WTC11 (cell line): ENCODE measurements around the gene QTRT2. TPM values are rescaled to one million over a fixed set of nuclear protein-coding genes. Genes with fewer than 3 reads are reported as not detected.

Experiments used
- ATAC-seq: fragments of 200-7000 bp; cut with Tn5 transposase; 2 replicates; pipeline ENCODE4 v1.10.0; 2021; ENCODE audit warnings: mild to moderate bottlenecking, moderate library complexity
- CTCF ChIA-PET: fragments of 300-600 bp; sonication (Branson Sonifier 250); formaldehyde crosslinking; loops from one replicate; lab custom pipeline; 2021; ENCODE audit warnings: antibody characterized with exemption; lab: Charles Lee
- POLR2A ChIA-PET: fragments of 350-600 bp; sonication (Branson Sonifier 250); formaldehyde crosslinking; loops from one replicate; lab custom pipeline; 2021; ENCODE audit warnings: antibody characterized with exemption; lab: Charles Lee
- DNase-seq: peaks from one replicate; pipeline ENCODE4 v3.0.0; 2021; ENCODE audit warnings: low spot score
- H3K27ac Mint-ChIP-seq: 2 replicates; pipeline ENCODE4 v1.8.0; 2021; ENCODE audit warnings: mixed read lengths
- H3K27me3 Mint-ChIP-seq: 2 replicates; pipeline ENCODE4 v1.8.0; 2021; ENCODE audit warnings: low read depth, mild to moderate bottlenecking, moderate library complexity, mixed read lengths
- H3K36me3 Mint-ChIP-seq: 2 replicates; pipeline ENCODE4 v1.8.0; 2021; ENCODE audit warnings: mixed read lengths
- H3K4me1 Mint-ChIP-seq: 2 replicates; pipeline ENCODE4 v1.8.0; 2022; ENCODE audit warnings: mixed read lengths
- H3K4me3 Mint-ChIP-seq: 2 replicates; pipeline ENCODE4 v1.8.0; 2021; ENCODE audit warnings: mild to moderate bottlenecking, moderate library complexity, mixed read lengths
- H3K9me3 Mint-ChIP-seq: 2 replicates; pipeline ENCODE4 v1.8.0; 2021; ENCODE audit warnings: mixed read lengths
- ATF1 ChIP-seq: sonication (generic); formaldehyde crosslinking; IDR thresholded peaks from 2 replicates; pipeline ENCODE4 v1.8.1; 2023; ENCODE audit warnings: mild to moderate bottlenecking, moderate library complexity, missing genetic modification reagents
- ESRRA ChIP-seq: sonication (generic); formaldehyde crosslinking; IDR thresholded peaks from 2 replicates; pipeline ENCODE4 v1.8.1; 2022; ENCODE audit warnings: mild to moderate bottlenecking, missing genetic modification reagents, borderline replicate concordance
- FOXK1 ChIP-seq: sonication (generic); formaldehyde crosslinking; IDR thresholded peaks from 2 replicates; pipeline ENCODE4 v1.8.0; 2022; ENCODE audit warnings: mild to moderate bottlenecking, moderate library complexity, missing genetic modification reagents
- FOXP1 ChIP-seq: sonication (generic); formaldehyde crosslinking; IDR thresholded peaks from 2 replicates; pipeline ENCODE4 v1.8.0; 2022; ENCODE audit warnings: missing genetic modification reagents, mild to moderate bottlenecking, moderate library complexity, borderline replicate concordance
- IRF2 ChIP-seq: sonication (generic); formaldehyde crosslinking; IDR thresholded peaks from 2 replicates; pipeline ENCODE4 v1.8.0; 2022; ENCODE audit warnings: low read depth, missing genetic modification reagents, borderline replicate concordance
- JAZF1 ChIP-seq: fragments of 250-450 bp; sonication (Bioruptor Pico); IDR thresholded peaks from 2 replicates; pipeline ENCODE4 v1.9.0; 2021; ENCODE audit warnings: moderate library complexity, mild to moderate bottlenecking, inconsistent platforms
- MYBL2 ChIP-seq: sonication (generic); formaldehyde crosslinking; IDR thresholded peaks from 2 replicates; pipeline ENCODE4 v1.8.1; 2023; ENCODE audit warnings: mild to moderate bottlenecking, moderate library complexity, missing genetic modification reagents
- NR1H2 ChIP-seq: sonication (generic); formaldehyde crosslinking; IDR thresholded peaks from 2 replicates; pipeline ENCODE4 v1.9.0; 2021; ENCODE audit warnings: mild to moderate bottlenecking, moderate library complexity, missing genetic modification reagents
- NR2C2 ChIP-seq: sonication (generic); formaldehyde crosslinking; IDR thresholded peaks from 2 replicates; pipeline ENCODE4 v1.8.0; 2022; ENCODE audit warnings: mild to moderate bottlenecking, missing genetic modification reagents
- OVOL2 ChIP-seq: fragments of 250-450 bp; sonication (Bioruptor Pico); IDR thresholded peaks from 2 replicates; pipeline ENCODE4 v1.9.0; 2021; ENCODE audit warnings: mild to moderate bottlenecking, borderline replicate concordance
- SMAD3 ChIP-seq: sonication (generic); formaldehyde crosslinking; IDR thresholded peaks from 2 replicates; pipeline ENCODE4 v1.8.0; 2022; ENCODE audit warnings: missing genetic modification reagents, mild to moderate bottlenecking, borderline replicate concordance
- SMAD4 ChIP-seq: sonication (generic); formaldehyde crosslinking; IDR thresholded peaks from 2 replicates; pipeline ENCODE4 v1.8.0; 2022; ENCODE audit warnings: mild to moderate bottlenecking, missing genetic modification reagents
- TEAD1 ChIP-seq: sonication (generic); formaldehyde crosslinking; IDR thresholded peaks from 2 replicates; pipeline ENCODE4 v1.8.0; 2022; ENCODE audit warnings: mild to moderate bottlenecking, missing genetic modification reagents
- USF2 ChIP-seq: sonication (generic); formaldehyde crosslinking; IDR thresholded peaks from 2 replicates; pipeline ENCODE4 v1.8.1; 2023; ENCODE audit warnings: mild to moderate bottlenecking, missing genetic modification reagents, moderate library complexity
- ZNF281 ChIP-seq: sonication (generic); formaldehyde crosslinking; IDR thresholded peaks from 2 replicates; pipeline ENCODE4 v1.8.0; 2023; ENCODE audit warnings: mild to moderate bottlenecking, missing genetic modification reagents
- ZNF317 ChIP-seq: sonication (generic); formaldehyde crosslinking; IDR thresholded peaks from 2 replicates; pipeline ENCODE4 v1.8.1; 2023; ENCODE audit warnings: low read depth, mild to moderate bottlenecking, moderate library complexity, missing genetic modification reagents, borderline replicate concordance
- ZNF671 ChIP-seq: fragments of 250-450 bp; sonication (Bioruptor Pico); IDR thresholded peaks from 2 replicates; pipeline ENCODE4 v1.8.0; 2021; ENCODE audit warnings: mild to moderate bottlenecking
- ZSCAN18 ChIP-seq: fragments of 250-450 bp; sonication (Bioruptor Pico); IDR thresholded peaks from 2 replicates; pipeline ENCODE4 v2.1.2; 2022; ENCODE audit warnings: mild to moderate bottlenecking, moderate library complexity
- total RNA-seq: library from RNA; stranded (reverse); gene quantifications from 3 replicates; pipeline ENCODE4 v1.2.3, GENCODE V29; 2021
- TF ChIP-seq, protein P1 (sequence below): sonication (generic); formaldehyde crosslinking; IDR thresholded peaks from 2 replicates; pipeline ENCODE4 v1.8.1; 2022; ENCODE audit warnings: low read depth, missing genetic modification reagents, borderline replicate concordance
- TF ChIP-seq, protein P2 (sequence below): sonication (generic); formaldehyde crosslinking; IDR thresholded peaks from 2 replicates; pipeline ENCODE4 v1.8.0; 2022; ENCODE audit warnings: mild to moderate bottlenecking, missing genetic modification reagents
- TF ChIP-seq, protein P3 (sequence below): sonication (generic); formaldehyde crosslinking; IDR thresholded peaks from 2 replicates; pipeline ENCODE4 v1.8.1; 2023; ENCODE audit warnings: mild to moderate bottlenecking, missing genetic modification reagents

QTRT2 gene
- total RNA-seq, 1 experiment from 2014 or later, result 40.0 TPM

- DNase-seq (no peak), ATAC-seq (no peak)
- TF ChIP-seq OVOL2 (CRISPR knock-in tag) (no peak), SMAD4 (no peak), IRF2 (no peak), ZNF671 (CRISPR knock-in tag) (no peak), USF2 (CRISPR knock-in tag) (no peak), JAZF1 (CRISPR knock-in tag) (no peak), NR2C2 (CRISPR knock-in tag) (no peak), ATF1 (CRISPR knock-in tag) (no peak), NR1H2 (CRISPR knock-in tag) (no peak), ZNF281 (CRISPR knock-in tag) (no peak), ZNF317 (CRISPR knock-in tag) (no peak), TEAD1 (no peak), MYBL2 (CRISPR knock-in tag) (no peak), SMAD3 (no peak), ESRRA (CRISPR knock-in tag) (no peak), FOXK1 (no peak), FOXP1 (CRISPR knock-in tag) (no peak)
- TF ChIP-seq, protein P1, sequence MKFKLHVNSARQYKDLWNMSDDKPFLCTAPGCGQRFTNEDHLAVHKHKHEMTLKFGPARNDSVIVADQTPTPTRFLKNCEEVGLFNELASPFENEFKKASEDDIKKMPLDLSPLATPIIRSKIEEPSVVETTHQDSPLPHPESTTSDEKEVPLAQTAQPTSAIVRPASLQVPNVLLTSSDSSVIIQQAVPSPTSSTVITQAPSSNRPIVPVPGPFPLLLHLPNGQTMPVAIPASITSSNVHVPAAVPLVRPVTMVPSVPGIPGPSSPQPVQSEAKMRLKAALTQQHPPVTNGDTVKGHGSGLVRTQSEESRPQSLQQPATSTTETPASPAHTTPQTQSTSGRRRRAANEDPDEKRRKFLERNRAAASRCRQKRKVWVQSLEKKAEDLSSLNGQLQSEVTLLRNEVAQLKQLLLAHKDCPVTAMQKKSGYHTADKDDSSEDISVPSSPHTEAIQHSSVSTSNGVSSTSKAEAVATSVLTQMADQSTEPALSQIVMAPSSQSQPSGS (CRISPR knock-in tag), result no peak
- TF ChIP-seq, protein P2, sequence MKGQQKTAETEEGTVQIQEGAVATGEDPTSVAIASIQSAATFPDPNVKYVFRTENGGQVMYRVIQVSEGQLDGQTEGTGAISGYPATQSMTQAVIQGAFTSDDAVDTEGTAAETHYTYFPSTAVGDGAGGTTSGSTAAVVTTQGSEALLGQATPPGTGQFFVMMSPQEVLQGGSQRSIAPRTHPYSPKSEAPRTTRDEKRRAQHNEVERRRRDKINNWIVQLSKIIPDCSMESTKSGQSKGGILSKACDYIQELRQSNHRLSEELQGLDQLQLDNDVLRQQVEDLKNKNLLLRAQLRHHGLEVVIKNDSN (CRISPR knock-in tag), result no peak
- TF ChIP-seq, protein P3, sequence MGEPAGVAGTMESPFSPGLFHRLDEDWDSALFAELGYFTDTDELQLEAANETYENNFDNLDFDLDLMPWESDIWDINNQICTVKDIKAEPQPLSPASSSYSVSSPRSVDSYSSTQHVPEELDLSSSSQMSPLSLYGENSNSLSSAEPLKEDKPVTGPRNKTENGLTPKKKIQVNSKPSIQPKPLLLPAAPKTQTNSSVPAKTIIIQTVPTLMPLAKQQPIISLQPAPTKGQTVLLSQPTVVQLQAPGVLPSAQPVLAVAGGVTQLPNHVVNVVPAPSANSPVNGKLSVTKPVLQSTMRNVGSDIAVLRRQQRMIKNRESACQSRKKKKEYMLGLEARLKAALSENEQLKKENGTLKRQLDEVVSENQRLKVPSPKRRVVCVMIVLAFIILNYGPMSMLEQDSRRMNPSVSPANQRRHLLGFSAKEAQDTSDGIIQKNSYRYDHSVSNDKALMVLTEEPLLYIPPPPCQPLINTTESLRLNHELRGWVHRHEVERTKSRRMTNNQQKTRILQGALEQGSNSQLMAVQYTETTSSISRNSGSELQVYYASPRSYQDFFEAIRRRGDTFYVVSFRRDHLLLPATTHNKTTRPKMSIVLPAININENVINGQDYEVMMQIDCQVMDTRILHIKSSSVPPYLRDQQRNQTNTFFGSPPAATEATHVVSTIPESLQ (CRISPR knock-in tag), result no peak
- CTCF ChIA-PET, result no interaction called here
- no peaks in the 10 kb centered on the region for H3K4me1 Mint-ChIP-seq
- 0 out of 2 replicates have a peak, but pooled peaks cover 6% of the 10 kb centered on the region for H3K9me3 Mint-ChIP-seq
- no peak overlapping the region for H3K27ac Mint-ChIP-seq
- POLR2A ChIA-PET, result no interaction called here
- H3K36me3 Mint-ChIP-seq, result peaks cover 93% of the 10 kb centered on the region
- H3K4me3 Mint-ChIP-seq, result no peak overlapping the region
- no peaks in the 10 kb centered on the region for H3K27me3 Mint-ChIP-seq
Measured at GRCh38 chr3:114083112-114083511, 26.6 kb downstream of the QTRT2 start.

DNA sequence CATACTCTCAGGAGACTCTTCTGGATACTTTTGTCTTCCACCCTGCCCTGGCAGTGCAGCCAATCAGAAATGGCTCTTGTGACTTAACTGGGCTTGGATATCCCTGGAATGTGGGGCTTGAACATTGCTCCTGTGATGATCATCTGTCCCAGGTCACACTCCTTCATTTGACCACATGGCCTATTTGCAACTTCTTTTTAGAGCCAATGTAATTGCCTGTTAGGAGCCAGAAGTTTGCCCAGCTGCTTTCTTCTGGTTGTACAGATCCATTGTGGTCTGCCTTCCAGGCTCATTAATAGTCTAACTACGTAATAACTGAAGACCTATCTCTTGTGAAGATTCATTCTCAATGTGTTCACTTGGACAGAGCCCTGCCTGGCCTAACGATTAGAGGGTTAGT lies 29.8 kb downstream of the QTRT2 start:
- no peaks in the 10 kb centered on the region for H3K27me3 Mint-ChIP-seq
- DNase-seq, result no peak
- ChIA-PET POLR2A (no interaction called here), CTCF (no interaction called here)
- H3K4me1 Mint-ChIP-seq, result peaks cover 5% of the 10 kb centered on the region; the same call in 1 of the 2 replicates
- H3K9me3 Mint-ChIP-seq, result 0 out of 2 replicates have a peak, but pooled peaks cover 6% of the 10 kb centered on the region
- H3K4me3 Mint-ChIP-seq, result no peak overlapping the region
- H3K27ac Mint-ChIP-seq, result no peak overlapping the region
- H3K36me3 Mint-ChIP-seq, result peaks cover 65% of the 10 kb centered on the region
- ATAC-seq, result no peak
- TF ChIP-seq ZSCAN18 (CRISPR knock-in tag), result no peak
